ENCODE data around the gene HEMGN.

The HEMGN gene

GRCh38 chr9:97895211-97895610, 42.8 kb downstream of the HEMGN start:
- DNase-seq, result no peak

- no peak for DNase-seq
Measured at GRCh38 chr9:97892421-97892820, 45.6 kb downstream of the HEMGN start.

GRCh38 chr9:97891736-97892135, 46.2 kb downstream of the HEMGN start:
- no peak for DNase-seq

GRCh38 chr9:97889941-97890887, 47.8 kb downstream of the HEMGN start:
- no peak for DNase-seq

GRCh38 chr9:97880336-97880735, 57.6 kb downstream of the HEMGN start:
- DNase-seq, result no peak

Data from hippocampal formation (tissue), 2 donors.